Measurements from ENCODE around the gene AKR1C2. TPM values are rescaled to one million over a fixed set of nuclear protein-coding genes. Genes with fewer than 3 reads are reported as not detected.
"Not testable (repeated sequence)": the region's sequence is repeated elsewhere in the genome, so short reads cannot be mapped to it uniquely, and the experiment has no call there.

AKR1C2 gene
- total and polyA plus RNA-seq, 4 experiments from 2014 or later, result not detected

- CTCF ChIA-PET (ENCODE audit: partially characterized antibody); H3K27ac Mint-ChIP-seq; H3K27ac ChIP-seq (ENCODE audit: low read depth, low read length); H3K4me3 ChIP-seq (ENCODE audit: low read length in 2 of 2); POLR2A ChIA-PET (ENCODE audit: partially characterized antibody); intact Hi-C loops (cut with micrococcal nuclease); H3K9me3 ChIP-seq (ENCODE audit: control insufficient read depth in 1 of 2, low read length in 2 of 2); H3K36me3 Mint-ChIP-seq; H3K36me3 ChIP-seq (ENCODE audit: insufficient read depth, low read length); H3K27me3 Mint-ChIP-seq; DNase-seq; H3K4me1 Mint-ChIP-seq; H3K4me1 ChIP-seq (ENCODE audit: insufficient read depth, low read length); H3K27me3 ChIP-seq (ENCODE audit: insufficient read depth, low read length); H3K4me3 Mint-ChIP-seq; H3K9me3 Mint-ChIP-seq: not testable (repeated sequence)
Observed at GRCh38 chr10:4963815-4964154, 39.9 kb downstream of the AKR1C2 start.

- H3K27me3 Mint-ChIP-seq; H3K27ac ChIP-seq (ENCODE audit: low read depth, low read length); CTCF ChIA-PET (ENCODE audit: partially characterized antibody); H3K36me3 ChIP-seq (ENCODE audit: insufficient read depth, low read length); DNase-seq; H3K9me3 ChIP-seq (ENCODE audit: control insufficient read depth in 1 of 2, low read length in 2 of 2); H3K36me3 Mint-ChIP-seq; H3K27me3 ChIP-seq (ENCODE audit: insufficient read depth, low read length); POLR2A ChIA-PET (ENCODE audit: partially characterized antibody); H3K4me3 Mint-ChIP-seq; H3K27ac Mint-ChIP-seq; intact Hi-C loops (cut with micrococcal nuclease); H3K9me3 Mint-ChIP-seq; H3K4me3 ChIP-seq (ENCODE audit: low read length in 2 of 2); H3K4me1 Mint-ChIP-seq; H3K4me1 ChIP-seq (ENCODE audit: insufficient read depth, low read length): not testable (repeated sequence)
Observed at GRCh38 chr10:4962876-4963814, 40.5 kb downstream of the AKR1C2 start, which contains the start of gene AKR1C1. TSS of gene AKR1C1 (plus strand) at chr10:4963415. CDS start at chr10:4963445, 30 bp downstream.

- intact Hi-C loops (cut with micrococcal nuclease); POLR2A ChIA-PET (ENCODE audit: partially characterized antibody); CTCF ChIA-PET (ENCODE audit: partially characterized antibody): not testable (repeated sequence)
Observed at GRCh38 chr10:4962308-4962707, 41.3 kb downstream of the AKR1C2 start.

GRCh38 chr10:4961558-4961957, 42.1 kb downstream of the AKR1C2 start:
- CTCF ChIA-PET (ENCODE audit: partially characterized antibody); intact Hi-C loops (cut with micrococcal nuclease); H3K4me3 Mint-ChIP-seq: not testable (repeated sequence)

More at GRCh38 chr10:4962308-4962707, 41.3 kb downstream of the AKR1C2 start:
- not testable (repeated sequence) for H3K9me3 ChIP-seq (ENCODE audit: control insufficient read depth in 1 of 2, low read length in 2 of 2); DNase-seq; H3K27me3 Mint-ChIP-seq; H3K36me3 Mint-ChIP-seq; H3K9me3 Mint-ChIP-seq; H3K4me3 Mint-ChIP-seq; H3K4me1 Mint-ChIP-seq; H3K4me1 ChIP-seq (ENCODE audit: insufficient read depth, low read length); H3K36me3 ChIP-seq (ENCODE audit: insufficient read depth, low read length); H3K4me3 ChIP-seq (ENCODE audit: low read length in 2 of 2); H3K27me3 ChIP-seq (ENCODE audit: insufficient read depth, low read length); H3K27ac ChIP-seq (ENCODE audit: low read depth, low read length); H3K27ac Mint-ChIP-seq

DNA sequence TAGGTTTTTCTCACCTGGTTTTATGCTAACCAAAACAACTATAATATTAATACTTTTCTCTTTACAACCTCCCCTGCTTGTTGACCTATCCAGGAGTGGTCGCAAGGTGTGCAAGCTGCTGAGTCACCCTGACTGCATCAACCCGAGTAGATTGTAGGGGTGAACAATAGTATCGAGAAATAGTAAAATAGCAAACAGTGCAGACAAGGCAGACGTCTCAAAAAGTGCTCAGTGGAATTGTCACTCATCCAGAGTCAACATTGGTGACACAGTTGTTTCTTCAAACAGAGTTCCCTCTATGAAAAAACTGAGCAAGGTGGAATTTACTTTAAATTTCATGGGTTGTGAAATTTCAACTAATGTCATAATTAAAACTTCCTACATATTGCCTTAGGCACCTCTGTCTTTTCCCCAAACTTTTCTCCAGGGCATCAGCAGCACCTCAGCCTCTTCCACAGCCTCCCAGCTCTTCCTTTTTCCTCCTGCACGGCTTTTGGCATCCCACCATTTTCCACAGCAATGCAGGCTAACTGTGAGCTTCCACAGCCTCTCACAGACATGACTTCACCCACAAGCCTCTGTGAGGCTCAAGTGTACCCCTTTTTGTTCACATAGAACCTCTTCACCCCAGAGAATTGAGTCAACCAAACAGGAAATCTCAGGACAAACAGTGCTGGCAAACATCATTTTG, 46.6 kb downstream of the AKR1C2 start:
- H3K27me3 Mint-ChIP-seq; H3K4me1 ChIP-seq (ENCODE audit: insufficient read depth, low read length); H3K9me3 Mint-ChIP-seq; intact Hi-C loops (cut with micrococcal nuclease); H3K27me3 ChIP-seq (ENCODE audit: insufficient read depth, low read length); H3K4me3 ChIP-seq (ENCODE audit: low read length in 2 of 2); H3K27ac Mint-ChIP-seq; DNase-seq; POLR2A ChIA-PET (ENCODE audit: partially characterized antibody); H3K4me3 Mint-ChIP-seq; H3K27ac ChIP-seq (ENCODE audit: low read depth, low read length); CTCF ChIA-PET (ENCODE audit: partially characterized antibody); H3K36me3 Mint-ChIP-seq; H3K9me3 ChIP-seq (ENCODE audit: control insufficient read depth in 1 of 2, low read length in 2 of 2); H3K36me3 ChIP-seq (ENCODE audit: insufficient read depth, low read length); H3K4me1 Mint-ChIP-seq: not testable (repeated sequence)

More at GRCh38 chr10:4961558-4961957, 42.1 kb downstream of the AKR1C2 start:
- H3K4me1 ChIP-seq (ENCODE audit: insufficient read depth, low read length); H3K36me3 Mint-ChIP-seq; POLR2A ChIA-PET (ENCODE audit: partially characterized antibody); DNase-seq; H3K27ac ChIP-seq (ENCODE audit: low read depth, low read length); H3K9me3 Mint-ChIP-seq; H3K4me1 Mint-ChIP-seq; H3K36me3 ChIP-seq (ENCODE audit: insufficient read depth, low read length); H3K27me3 Mint-ChIP-seq; H3K27me3 ChIP-seq (ENCODE audit: insufficient read depth, low read length); H3K4me3 ChIP-seq (ENCODE audit: low read length in 2 of 2); H3K9me3 ChIP-seq (ENCODE audit: control insufficient read depth in 1 of 2, low read length in 2 of 2); H3K27ac Mint-ChIP-seq: not testable (repeated sequence)

DNA sequence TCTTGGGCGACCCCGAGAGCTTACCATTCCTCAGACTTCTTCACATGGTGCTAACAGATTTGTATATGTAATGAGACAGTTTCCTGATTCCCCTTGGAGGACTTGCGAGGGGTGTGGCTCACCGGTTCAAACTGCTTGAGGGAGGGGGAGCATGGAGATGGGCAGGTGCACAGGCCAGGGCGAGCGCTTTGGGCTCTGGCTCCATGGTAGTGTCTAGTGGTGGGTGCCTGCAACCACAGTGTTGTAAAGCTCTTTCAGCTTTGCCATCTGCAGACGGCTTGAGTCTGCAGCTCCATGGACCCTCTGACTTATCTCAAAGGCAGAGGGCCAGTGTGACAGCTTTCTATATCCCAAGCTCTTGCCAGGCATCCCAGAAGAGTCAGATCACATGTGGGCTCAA, 47.6 kb downstream of the AKR1C2 start:
- intact Hi-C loops (cut with micrococcal nuclease); POLR2A ChIA-PET (ENCODE audit: partially characterized antibody); H3K4me3 Mint-ChIP-seq; H3K4me1 Mint-ChIP-seq; H3K9me3 Mint-ChIP-seq; H3K36me3 Mint-ChIP-seq; CTCF ChIA-PET (ENCODE audit: partially characterized antibody); H3K27ac Mint-ChIP-seq; H3K9me3 ChIP-seq (ENCODE audit: control insufficient read depth in 1 of 2, low read length in 2 of 2); H3K27me3 Mint-ChIP-seq; H3K27ac ChIP-seq (ENCODE audit: low read depth, low read length); H3K4me1 ChIP-seq (ENCODE audit: insufficient read depth, low read length); H3K4me3 ChIP-seq (ENCODE audit: low read length in 2 of 2); H3K36me3 ChIP-seq (ENCODE audit: insufficient read depth, low read length); DNase-seq; H3K27me3 ChIP-seq (ENCODE audit: insufficient read depth, low read length): not testable (repeated sequence)

GRCh38 chr10:4953405-4953804, 50.3 kb downstream of the AKR1C2 start:
- H3K4me1 ChIP-seq (ENCODE audit: insufficient read depth, low read length), result no peaks in the 10 kb centered on the region
- Mint-ChIP-seq H3K4me1 (no peaks in the 10 kb centered on the region), H3K36me3 (no peaks in the 10 kb centered on the region), H3K9me3 (no peaks in the 10 kb centered on the region), H3K27ac (no peak overlapping the region), H3K4me3 (no peak overlapping the region), H3K27me3 (peaks cover 0 to 3% of the 10 kb centered on the region in 2 donors)
- POLR2A ChIA-PET (ENCODE audit: partially characterized antibody), result no interaction called here
- DNase-seq, result no peak
- CTCF ChIA-PET (ENCODE audit: partially characterized antibody), result no interaction called here
- no peaks in the 10 kb centered on the region for H3K36me3 ChIP-seq (ENCODE audit: insufficient read depth, low read length)
- no peaks in the 10 kb centered on the region for H3K27me3 ChIP-seq (ENCODE audit: insufficient read depth, low read length)
- no peaks in the 10 kb centered on the region for H3K9me3 ChIP-seq (ENCODE audit: control insufficient read depth in 1 of 2, low read length in 2 of 2)
- intact Hi-C loops (cut with micrococcal nuclease), result no loop called here
- H3K27ac ChIP-seq (ENCODE audit: low read depth, low read length), result no peak overlapping the region
- H3K4me3 ChIP-seq (ENCODE audit: low read length in 2 of 2), result no peak overlapping the region
